H9 (cell line): ENCODE data around the gene TKTL1. TPM values are rescaled to one million over a fixed set of nuclear protein-coding genes. Genes with fewer than 3 reads are reported as not detected.
A peak's percentile ranks its signal among the peaks of the same experiment; 100 is the strongest.

ENCODE experiments used
- DNase-seq: peaks from one replicate; pipeline ENCODE4 v3.0.0-alpha.2; 2017
- H2AFZ ChIP-seq: one replicate; pipeline ENCODE4 v1.6.1; 2013; ENCODE audit warnings: mild to moderate bottlenecking, low read length, control low read depth, moderate library complexity
- H2AK5ac ChIP-seq: 2 replicates; pipeline ENCODE4 v1.6.1; 2013; ENCODE audit warnings: low read length, control low read depth, mixed read lengths; ENCODE audit not compliant: insufficient read length
- H2BK120ac ChIP-seq: one replicate; pipeline ENCODE4 v1.6.1; 2013; ENCODE audit warnings: low read depth, mild to moderate bottlenecking, low read length, control low read depth, inconsistent platforms; ENCODE audit not compliant: poor library complexity, severe bottlenecking
- H2BK12ac ChIP-seq: 2 replicates; pipeline ENCODE4 v1.6.1; 2013; ENCODE audit warnings: low read length, control low read depth, mixed read lengths, low read depth; ENCODE audit not compliant: insufficient read length
- H2BK15ac ChIP-seq: 2 replicates; pipeline ENCODE4 v1.6.1; 2013; ENCODE audit warnings: low read depth, low read length, control low read depth
- H2BK20ac ChIP-seq: one replicate; pipeline ENCODE4 v1.6.1; 2013; ENCODE audit warnings: low read depth, mild to moderate bottlenecking, low read length, control low read depth, inconsistent platforms; ENCODE audit not compliant: poor library complexity, severe bottlenecking
- H2BK5ac ChIP-seq: 2 replicates; pipeline ENCODE4 v1.6.1; 2013; ENCODE audit warnings: low read length, control low read depth, mixed read lengths; ENCODE audit not compliant: insufficient read length
- H3K14ac ChIP-seq: 2 replicates; pipeline ENCODE4 v1.6.1; 2013; ENCODE audit warnings: low read length, control low read depth; ENCODE audit not compliant: insufficient read depth
- H3K18ac ChIP-seq: 2 replicates; pipeline ENCODE4 v1.6.1; 2013; ENCODE audit warnings: low read depth, mild to moderate bottlenecking, mixed read lengths, low read length, control low read depth; ENCODE audit not compliant: insufficient read length
- H3K23ac ChIP-seq: 2 replicates; pipeline ENCODE4 v1.6.1; 2013; ENCODE audit warnings: low read length, control low read depth, mixed read lengths, low read depth; ENCODE audit not compliant: insufficient read length
- H3K23me2 ChIP-seq: 2 replicates; pipeline ENCODE4 v1.6.1; 2013; ENCODE audit warnings: low read depth, mild to moderate bottlenecking, mixed read lengths, low read length, control low read depth; ENCODE audit not compliant: insufficient read length, poor library complexity, severe bottlenecking
- H3K27ac ChIP-seq: 2 replicates; pipeline ENCODE4 v1.5.1; 2013; ENCODE audit warnings: low read length, control low read depth, mixed read lengths, low read depth; ENCODE audit not compliant: insufficient read length
- H3K27me3 ChIP-seq: 2 replicates; pipeline ENCODE4 v1.6.1; 2013; ENCODE audit warnings: low read length, control low read depth, inconsistent platforms; ENCODE audit not compliant: insufficient read depth
- H3K4ac ChIP-seq: 2 replicates; pipeline ENCODE4 v1.6.1; 2013; ENCODE audit warnings: low read depth, mild to moderate bottlenecking, control low read depth, inconsistent platforms, low read length, moderate library complexity
- H3K4me1 ChIP-seq: 2 replicates; pipeline ENCODE4 v1.6.1; 2013; ENCODE audit warnings: low read length, control low read depth, inconsistent platforms; ENCODE audit not compliant: insufficient read depth
- H3K4me2 ChIP-seq: 2 replicates; pipeline ENCODE4 v1.6.1; 2013; ENCODE audit warnings: low read length, control low read depth, mixed read lengths; ENCODE audit not compliant: insufficient read length, insufficient read depth
- H3K56ac ChIP-seq: 2 replicates; pipeline ENCODE4 v1.6.1; 2013; ENCODE audit warnings: low read depth, mild to moderate bottlenecking, mixed read lengths, low read length, control low read depth; ENCODE audit not compliant: insufficient read length
- H3K79me1 ChIP-seq: 2 replicates; pipeline ENCODE4 v1.6.1; 2013; ENCODE audit warnings: low read depth, mild to moderate bottlenecking, moderate library complexity, low read length, control low read depth, inconsistent platforms; ENCODE audit not compliant: insufficient read depth, poor library complexity, severe bottlenecking
- H3K79me2 ChIP-seq: 2 replicates; pipeline ENCODE4 v1.6.1; 2013; ENCODE audit warnings: low read length, control low read depth, inconsistent platforms; ENCODE audit not compliant: insufficient read depth
- H3K9ac ChIP-seq: 2 replicates; pipeline ENCODE4 v1.6.1; 2013; ENCODE audit warnings: low read length, control low read depth, mixed read lengths; ENCODE audit not compliant: insufficient read length; ENCODE audit errors: extremely low read depth
- H3K9me3 ChIP-seq: one replicate; pipeline ENCODE4 v1.6.1; 2013; ENCODE audit warnings: low read depth, low read length, inconsistent platforms; ENCODE audit not compliant: control insufficient read depth
- H3T11ph ChIP-seq: one replicate; pipeline ENCODE4 v1.6.1; 2013; ENCODE audit warnings: mild to moderate bottlenecking, low read length, control low read depth, inconsistent platforms
- H4K20me1 ChIP-seq: one replicate; pipeline ENCODE4 v1.6.1; 2013; ENCODE audit not compliant: control insufficient read depth, insufficient read length, insufficient read depth
- H4K5ac ChIP-seq: 2 replicates; pipeline ENCODE4 v1.6.1; 2013; ENCODE audit warnings: low read depth, mild to moderate bottlenecking, mixed read lengths, low read length, control low read depth; ENCODE audit not compliant: insufficient read length
- H4K8ac ChIP-seq: replicated peaks from 2 replicates; pipeline ENCODE4 v1.6.1; 2013; ENCODE audit warnings: low read length, control low read depth, mixed read lengths, low read depth; ENCODE audit not compliant: insufficient read length
- H4K91ac ChIP-seq: 2 replicates; pipeline ENCODE4 v1.6.1; 2013; ENCODE audit warnings: low read depth, mild to moderate bottlenecking, moderate library complexity, mixed read lengths, low read length, control low read depth; ENCODE audit not compliant: insufficient read length
- H3K27ac Mint-ChIP-seq, 3 experiments: 2 replicates in 2 of 3; 3 replicates in 1 of 3; pipeline ENCODE4 v1.8.0; 2020 to 2021; ENCODE audit warnings: mixed read lengths in 3 of 3, mild to moderate bottlenecking in 1 of 3, moderate library complexity in 1 of 3
- H3K27me3 Mint-ChIP-seq: 2 replicates; pipeline ENCODE4 v1.8.0; 2021; ENCODE audit warnings: low read depth, mild to moderate bottlenecking, moderate library complexity, mixed read lengths
- H3K36me3 Mint-ChIP-seq, 3 experiments: 2 replicates in 2 of 3; 3 replicates in 1 of 3; pipeline ENCODE4 v1.8.0; 2020 to 2021; ENCODE audit warnings: low read depth in 3 of 3, mixed read lengths in 3 of 3; ENCODE audit not compliant: insufficient read depth in 1 of 3
- H3K4me1 Mint-ChIP-seq, 2 experiments: 2 replicates each; pipeline ENCODE4 v1.8.0; 2020; ENCODE audit warnings: mixed read lengths in 2 of 2
- H3K4me3 Mint-ChIP-seq, 2 experiments: 2 replicates in 1 of 2; 3 replicates in 1 of 2; pipeline ENCODE4 v1.8.0; 2020 to 2021; ENCODE audit warnings: mild to moderate bottlenecking in 2 of 2, mixed read lengths in 2 of 2, moderate library complexity in 1 of 2
- H3K9me3 Mint-ChIP-seq, 2 experiments: 2 replicates in 1 of 2; 3 replicates in 1 of 2; pipeline ENCODE4 v1.8.0; 2020; ENCODE audit warnings: mild to moderate bottlenecking in 2 of 2, mixed read lengths in 2 of 2, moderate library complexity in 1 of 2
- CTCF ChIP-seq: fragments of 200-600 bp; sonication (generic); conservative IDR thresholded peaks from 3 replicates; pipeline ENCODE4 v1.8.0; 2021; ENCODE audit warnings: antibody characterized with exemption, mild to moderate bottlenecking
- WGBS: extraction: QIAGEN DNeasy Blood & Tissue Kit; methylation state at CpG from one replicate; pipeline ENCODE4 v1.1.7; 2013; ENCODE audit warnings: missing lambda C conversion rate, low lambda C conversion rate, mixed read lengths; ENCODE audit not compliant: insufficient read length; ENCODE audit errors: extremely low coverage; 5-methylcytosine and 5-hydroxymethylcytosine counted together
- total RNA-seq: library from RNA; stranded (reverse); gene quantifications from 2 replicates; pipeline ENCODE4 v1.2.1, GENCODE V29; 2021

The TKTL1 gene
- total RNA-seq, 1 experiment from 2014 or later = not detected

- no peak overlapping the region for H2BK15ac ChIP-seq
- no peak overlapping the region for H3K56ac ChIP-seq
- no peak overlapping the region for H2BK120ac ChIP-seq
- no peak for TF ChIP-seq CTCF
- no peak overlapping the region for H2AFZ ChIP-seq
- H3K23ac ChIP-seq = no peak overlapping the region
- no peaks in the 10 kb centered on the region for H3K79me1 ChIP-seq
- no peak overlapping the region for H2BK5ac ChIP-seq
- Mint-ChIP-seq H3K4me3 (peak overlapping the region in 1 of 2 experiments; percentile 31; a peak in 1 of 5 replicates), H3K4me1 (0 out of 4 replicates have a peak, but pooled peaks cover 0 to 5% of the 10 kb centered on the region in 2 experiments), H3K9me3 (peaks cover 48 to 70% of the 10 kb centered on the region in 2 experiments), H3K27ac (peak overlapping the region in 1 of 3 experiments; percentile 57; a peak in 1 of 7 replicates), H3K27me3 (peaks cover 5% of the 10 kb centered on the region), H3K36me3 (peaks cover 40 to 84% (median 80%) of the 10 kb centered on the region in 3 experiments)
- no peak overlapping the region for H3K9ac ChIP-seq
- H2BK12ac ChIP-seq = no peak overlapping the region
- H3K23me2 ChIP-seq = peaks cover 3% of the 10 kb centered on the region
- H3K27ac ChIP-seq = no peak overlapping the region
- H4K20me1 ChIP-seq = no peaks in the 10 kb centered on the region
- no peak overlapping the region for H3K4ac ChIP-seq
- H4K8ac ChIP-seq = no peak overlapping the region
- no peak overlapping the region for H2BK20ac ChIP-seq
- H3K18ac ChIP-seq = no peak overlapping the region
- H3K27me3 ChIP-seq = no peaks in the 10 kb centered on the region
- no CpG with 5 or more reads among the region's 20 CpGs for WGBS
- H3K4me2 ChIP-seq = no peak overlapping the region
- H3K79me2 ChIP-seq = peaks cover 5% of the 10 kb centered on the region; the same call in 1 of the 2 replicates
- H2AK5ac ChIP-seq = no peak overlapping the region
- no peak overlapping the region for H3K14ac ChIP-seq
- no peak overlapping the region for H4K5ac ChIP-seq
- no peak overlapping the region for H4K91ac ChIP-seq
- no peak for DNase-seq
- peaks cover 12% of the 10 kb centered on the region for H3K9me3 ChIP-seq
- no peaks in the 10 kb centered on the region for H3K4me1 ChIP-seq
- H3T11ph ChIP-seq = no peak overlapping the region
Observed at GRCh38 chrX:154363706-154364439, 68.3 kb downstream of the TKTL1 start.
